ENCODE measurements around the gene PAM. TPM values are rescaled to one million over a fixed set of nuclear protein-coding genes. Genes with fewer than 3 reads are reported as not detected.

Gene PAM
- total RNA-seq = 100 to 1,000 TPM in 2 of 4 donors, 10 to 100 TPM in 2; 73.0 to 181 (median 138) TPM

DNA sequence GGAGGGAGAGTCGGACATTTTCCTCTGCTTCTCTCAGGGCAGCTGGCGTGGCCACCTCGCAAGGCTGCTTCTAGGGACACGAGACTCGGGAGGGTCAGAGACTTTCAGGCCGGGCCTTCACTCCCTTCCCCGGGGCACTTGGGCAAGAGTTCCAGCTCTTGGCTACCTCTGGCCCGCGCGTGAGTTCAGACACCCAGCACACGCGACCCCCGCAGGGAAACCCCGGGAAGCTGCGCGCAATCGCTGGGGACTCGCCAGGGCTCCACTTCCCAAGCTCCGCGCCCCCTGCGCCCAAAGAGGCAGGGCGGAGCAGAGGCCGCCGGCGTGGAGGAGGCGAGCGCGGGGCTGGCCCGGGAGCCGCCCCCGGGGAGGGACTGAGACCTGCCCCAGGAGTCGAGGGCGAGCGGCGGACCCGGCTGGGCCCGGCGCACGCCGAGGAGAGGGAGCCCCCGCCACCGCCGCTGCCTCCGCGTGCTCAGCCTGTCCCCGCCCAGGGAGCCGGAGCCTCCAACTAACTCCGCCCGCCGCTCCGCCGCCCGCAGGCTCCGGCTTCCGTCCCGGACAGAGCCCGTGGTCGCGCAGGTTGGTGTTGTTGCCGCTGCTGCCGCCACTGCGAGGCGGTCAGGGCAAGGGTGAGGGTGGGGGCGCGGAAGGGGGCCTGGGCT lies at the start of gene PAM:
Gene PAM, plus strand, starts transcription at position 539 of the 665 bp plus-strand sequence. CDS start 110,891 bp downstream, outside the sequence.
- Histone ChIP-seq H3K27me3 (peaks cover 9% of the 10 kb centered on the region), H3K27ac (peak within 1 kb of the TSS; percentile 69 to 77 (median 76)), H3K9me3 (no peaks in the 10 kb centered on the region), H3K4me1 (peaks cover 4 to 27% (median 16%) of the 10 kb centered on the region in 4 donors), H3K4me3 (peak within 1 kb of the TSS; percentile 61 to 82 (median 68)), H3K36me3 (no peaks in the 10 kb centered on the region)
- in situ Hi-C loops (cut with MboI; ENCODE audit: low pct_ligation_motif_present in 1 of 4, low pct_unique_long_range_greater_than_20kb in 1 of 4, low sequenced_read_pairs in 3 of 4) = loop anchor here in 1 of 4 donors (25.0 kb wide), 1 partner anchor 382 kb away; no protein-coding TSS in a partner anchor
- DNase-seq = peak; percentile 80
- intact Hi-C loops (cut with DNase I; ENCODE audit: low total_unique reads) = no loop called here
- TF ChIP-seq POLR2A (IDR thresholded peaks at IDR 0.05) = peak; percentile 38
- TF ChIP-seq, protein P1, sequence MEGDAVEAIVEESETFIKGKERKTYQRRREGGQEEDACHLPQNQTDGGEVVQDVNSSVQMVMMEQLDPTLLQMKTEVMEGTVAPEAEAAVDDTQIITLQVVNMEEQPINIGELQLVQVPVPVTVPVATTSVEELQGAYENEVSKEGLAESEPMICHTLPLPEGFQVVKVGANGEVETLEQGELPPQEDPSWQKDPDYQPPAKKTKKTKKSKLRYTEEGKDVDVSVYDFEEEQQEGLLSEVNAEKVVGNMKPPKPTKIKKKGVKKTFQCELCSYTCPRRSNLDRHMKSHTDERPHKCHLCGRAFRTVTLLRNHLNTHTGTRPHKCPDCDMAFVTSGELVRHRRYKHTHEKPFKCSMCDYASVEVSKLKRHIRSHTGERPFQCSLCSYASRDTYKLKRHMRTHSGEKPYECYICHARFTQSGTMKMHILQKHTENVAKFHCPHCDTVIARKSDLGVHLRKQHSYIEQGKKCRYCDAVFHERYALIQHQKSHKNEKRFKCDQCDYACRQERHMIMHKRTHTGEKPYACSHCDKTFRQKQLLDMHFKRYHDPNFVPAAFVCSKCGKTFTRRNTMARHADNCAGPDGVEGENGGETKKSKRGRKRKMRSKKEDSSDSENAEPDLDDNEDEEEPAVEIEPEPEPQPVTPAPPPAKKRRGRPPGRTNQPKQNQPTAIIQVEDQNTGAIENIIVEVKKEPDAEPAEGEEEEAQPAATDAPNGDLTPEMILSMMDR (IDR thresholded peaks at IDR 0.05) = no peak
- TF ChIP-seq EP300 (IDR thresholded peaks at IDR 0.05; ENCODE audit: low read depth) = no peak
- peak; percentile 52 to 88 (median 68) for TF ChIP-seq POLR2AphosphoS5 (IDR thresholded peaks at IDR 0.05)
- WGBS, 2 donors (ENCODE audit: low coverage in 1 of 2) = 0% methylated on average over 43 of the region's 65 CpGs; no CpG with 5 or more reads in 1 of the 2 donors

DNA sequence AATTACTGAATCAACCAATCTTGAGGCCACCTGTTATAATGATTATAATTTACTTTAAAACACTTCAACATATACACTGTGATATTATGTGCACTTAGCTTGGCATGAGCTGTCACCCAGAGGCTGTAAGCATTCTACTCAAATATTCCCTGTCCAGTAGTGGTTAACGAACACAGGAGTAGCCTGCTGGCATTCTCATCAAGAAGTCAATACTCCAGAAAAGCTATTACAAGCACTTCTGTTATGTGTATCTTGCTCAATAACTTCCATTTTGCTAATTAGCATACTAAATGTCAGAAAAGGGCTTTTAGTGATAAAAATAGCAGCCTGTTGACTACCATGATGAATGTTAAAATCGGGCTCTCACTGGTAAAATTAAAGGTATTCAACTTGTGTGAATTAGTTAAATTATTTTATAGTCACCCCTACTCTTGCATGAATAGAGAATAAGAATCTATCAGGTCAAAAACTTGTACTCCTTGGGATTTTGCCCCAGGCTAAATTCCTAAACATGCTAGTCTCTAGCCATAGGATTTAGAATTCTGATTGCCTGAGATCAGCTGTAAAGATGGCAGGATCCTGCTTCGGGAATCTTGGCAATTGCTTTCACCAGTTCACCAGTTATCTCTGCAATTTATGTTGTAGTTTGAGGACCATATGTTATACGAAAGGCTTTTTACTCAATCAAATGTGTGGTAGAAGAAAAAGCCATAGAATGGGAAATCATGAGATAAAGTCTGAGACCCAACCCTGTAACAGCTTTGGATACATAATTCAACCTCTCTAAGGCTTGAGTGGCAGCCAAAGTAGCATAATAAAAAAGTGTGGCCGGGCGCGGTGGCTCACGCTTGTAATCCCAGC lies 43.4 kb upstream of the PAM start:
- no peak for DNase-seq
- intact Hi-C loops (cut with DNase I; ENCODE audit: low total_unique reads) (no loop called here), in situ Hi-C loops (cut with MboI; ENCODE audit: low pct_ligation_motif_present in 1 of 4, low pct_unique_long_range_greater_than_20kb in 1 of 4, low sequenced_read_pairs in 3 of 4) (no loop called here)
- Histone ChIP-seq H3K4me1 (no peaks in the 10 kb centered on the region), H3K36me3 (no peaks in the 10 kb centered on the region), H3K27me3 (no peaks in the 10 kb centered on the region), H3K9me3 (no peaks in the 10 kb centered on the region), H3K27ac (no peak overlapping the region), H3K4me3 (no peak overlapping the region)
- TF ChIP-seq, protein P1 (IDR thresholded peaks at IDR 0.05) = no peak
- no peak for TF ChIP-seq POLR2A (IDR thresholded peaks at IDR 0.05)
- TF ChIP-seq POLR2AphosphoS5 (IDR thresholded peaks at IDR 0.05) = no peak
- TF ChIP-seq EP300 (IDR thresholded peaks at IDR 0.05; ENCODE audit: low read depth) = no peak
- WGBS, 2 donors (ENCODE audit: low coverage in 1 of 2) = 72 to 75% methylated on average over 4 to 8 of the region's 8 CpGs

DNA sequence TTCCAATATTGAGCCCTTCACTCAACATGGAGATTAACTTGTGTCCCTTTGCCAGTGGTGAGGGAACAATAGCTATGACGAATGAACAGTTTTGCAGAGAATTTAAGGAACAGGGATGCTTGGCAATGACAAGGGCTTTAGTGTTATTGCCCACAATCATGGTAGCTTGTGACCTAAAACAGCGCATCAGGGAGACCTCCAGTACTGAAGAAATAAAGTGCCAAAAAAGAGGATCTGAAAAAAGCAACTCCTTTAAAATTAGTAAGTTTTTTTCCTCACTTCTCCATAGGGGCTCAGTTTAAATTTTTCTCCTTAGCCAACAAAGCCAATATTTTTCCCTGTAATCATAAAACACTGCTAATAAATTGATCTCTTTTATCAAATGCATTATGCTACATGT lies 41.8 kb upstream of the PAM start:
- 73 to 87% methylated on average over 2 of the region's 2 CpGs for WGBS, 2 donors (ENCODE audit: low coverage in 1 of 2)
- TF ChIP-seq, protein P1 (IDR thresholded peaks at IDR 0.05) = no peak
- TF ChIP-seq POLR2AphosphoS5 (IDR thresholded peaks at IDR 0.05) (no peak), EP300 (IDR thresholded peaks at IDR 0.05; ENCODE audit: low read depth) (no peak), POLR2A (IDR thresholded peaks at IDR 0.05) (no peak)
- H3K36me3 ChIP-seq = no peaks in the 10 kb centered on the region
- H3K9me3 ChIP-seq = no peaks in the 10 kb centered on the region
- intact Hi-C loops (cut with DNase I; ENCODE audit: low total_unique reads) = no loop called here
- no peak overlapping the region for H3K4me3 ChIP-seq
- H3K4me1 ChIP-seq = no peaks in the 10 kb centered on the region
- in situ Hi-C loops (cut with MboI; ENCODE audit: low pct_ligation_motif_present in 1 of 4, low pct_unique_long_range_greater_than_20kb in 1 of 4, low sequenced_read_pairs in 3 of 4) = no loop called here
- H3K27me3 ChIP-seq = no peaks in the 10 kb centered on the region
- no peak for DNase-seq
- no peak overlapping the region for H3K27ac ChIP-seq

DNA sequence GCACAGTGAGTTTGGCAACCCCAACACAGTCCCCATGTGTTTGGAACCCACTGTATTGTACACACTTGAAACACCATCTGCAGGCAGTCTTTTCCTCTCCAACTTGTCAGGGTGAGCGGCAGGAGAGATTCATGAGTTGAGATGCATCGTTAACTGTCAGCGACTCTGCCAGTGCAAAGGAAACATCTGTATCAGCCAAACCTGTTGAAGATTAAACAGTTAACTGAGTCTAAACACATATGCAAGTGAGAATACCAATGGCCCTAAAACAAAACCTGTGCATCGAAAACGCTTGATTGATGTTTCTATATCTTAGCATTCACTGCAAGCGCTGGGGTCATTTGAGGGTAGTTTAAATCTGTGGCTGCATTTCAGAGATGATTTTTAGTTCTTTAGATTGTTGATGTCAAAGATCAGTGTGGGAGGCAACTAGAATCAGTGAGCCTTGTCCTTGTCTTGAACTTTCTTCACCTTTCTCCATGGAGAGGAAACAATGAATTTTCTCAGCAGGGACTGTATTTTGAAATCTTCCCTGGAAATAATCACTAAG lies 41.3 kb upstream of the PAM start:
- Histone ChIP-seq H3K4me1 (no peaks in the 10 kb centered on the region), H3K27ac (no peak overlapping the region), H3K4me3 (no peak overlapping the region), H3K9me3 (no peaks in the 10 kb centered on the region), H3K27me3 (no peaks in the 10 kb centered on the region), H3K36me3 (no peaks in the 10 kb centered on the region)
- DNase-seq = no peak
- WGBS, 2 donors (ENCODE audit: low coverage in 1 of 2) = 32 to 35% methylated on average over 2 to 6 of the region's 6 CpGs
- TF ChIP-seq POLR2AphosphoS5 (IDR thresholded peaks at IDR 0.05) (no peak), POLR2A (IDR thresholded peaks at IDR 0.05) (no peak), EP300 (IDR thresholded peaks at IDR 0.05; ENCODE audit: low read depth) (no peak)
- in situ Hi-C loops (cut with MboI; ENCODE audit: low pct_ligation_motif_present in 1 of 4, low pct_unique_long_range_greater_than_20kb in 1 of 4, low sequenced_read_pairs in 3 of 4) (no loop called here), intact Hi-C loops (cut with DNase I; ENCODE audit: low total_unique reads) (no loop called here)

Data from transverse colon (tissue), 4 donors.